Activated effector memory CD4-positive, alpha-beta T cell treated with anti-CD3 and anti-CD28 coated beads, Interleukin-2, amount 50 U/mL, for 16 hours (primary cell): Measurements from ENCODE around the gene CFAP20DC.
"Not testable (repeated sequence)": the region's sequence is repeated elsewhere in the genome, so short reads cannot be mapped to it uniquely, and the experiment has no call there.

Source experiments
- DNase-seq: peaks from one replicate; pipeline ENCODE4 v3.0.0-alpha.2; 2020

The CFAP20DC gene

DNA sequence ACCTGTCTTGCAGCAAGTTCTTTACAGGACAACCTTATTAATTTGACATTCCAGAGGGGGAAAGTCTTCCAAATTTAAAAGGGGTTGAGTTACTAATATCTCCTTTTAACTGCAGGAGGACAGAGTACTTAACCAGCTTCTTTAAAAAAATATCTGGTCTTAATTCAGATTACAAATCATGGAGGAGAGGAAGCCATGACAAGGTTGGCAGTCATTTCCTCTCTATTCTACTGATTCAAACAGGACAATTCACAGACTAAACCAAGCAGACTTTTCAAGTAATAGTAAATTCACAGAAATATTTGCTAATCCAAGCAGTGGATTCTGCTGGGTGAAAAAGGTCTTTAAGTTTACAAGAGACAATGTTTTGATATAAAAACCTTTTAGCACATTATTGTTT lies 185.3 kb downstream of the CFAP20DC start:
- DNase-seq, result no peak

DNA sequence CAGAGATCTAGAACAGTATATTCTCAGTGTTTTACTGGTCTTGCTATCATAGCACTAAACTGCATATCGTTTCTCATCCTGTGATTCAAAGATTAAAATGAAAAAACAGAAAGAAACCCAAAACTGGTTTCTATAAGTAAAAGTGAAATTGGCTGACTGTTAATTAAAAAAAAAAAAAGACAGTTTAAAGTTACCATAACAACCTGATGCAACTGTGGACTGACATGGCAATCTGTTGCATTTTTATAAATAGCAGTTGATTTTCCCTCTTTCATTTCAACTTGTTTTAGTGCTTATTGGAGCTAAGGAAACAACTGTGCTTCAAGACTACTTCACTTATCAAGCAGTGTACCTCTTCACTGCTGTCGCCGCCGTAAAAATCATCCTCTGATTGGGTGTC lies 186.6 kb downstream of the CFAP20DC start:
- no peak for DNase-seq

DNA sequence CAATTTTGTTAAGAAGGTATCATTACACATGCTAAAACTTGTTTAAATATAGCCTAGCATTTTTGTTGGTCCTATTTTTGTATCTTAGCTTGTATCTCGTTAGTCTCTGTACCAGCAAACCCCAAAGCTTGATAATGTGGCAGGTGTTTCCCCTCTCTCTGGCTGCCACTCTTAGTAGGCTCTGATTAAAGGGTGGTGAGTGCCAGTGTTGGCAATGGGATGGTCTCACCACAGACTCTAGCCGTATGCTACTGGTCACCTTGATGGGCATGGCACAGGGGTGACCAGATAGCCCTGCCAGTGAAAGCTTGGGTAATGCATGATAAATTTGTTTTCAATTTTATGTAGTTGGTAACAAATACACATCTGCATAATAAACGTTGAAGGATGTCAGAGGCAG lies 188.3 kb downstream of the CFAP20DC start:
- DNase-seq, result no peak

DNA sequence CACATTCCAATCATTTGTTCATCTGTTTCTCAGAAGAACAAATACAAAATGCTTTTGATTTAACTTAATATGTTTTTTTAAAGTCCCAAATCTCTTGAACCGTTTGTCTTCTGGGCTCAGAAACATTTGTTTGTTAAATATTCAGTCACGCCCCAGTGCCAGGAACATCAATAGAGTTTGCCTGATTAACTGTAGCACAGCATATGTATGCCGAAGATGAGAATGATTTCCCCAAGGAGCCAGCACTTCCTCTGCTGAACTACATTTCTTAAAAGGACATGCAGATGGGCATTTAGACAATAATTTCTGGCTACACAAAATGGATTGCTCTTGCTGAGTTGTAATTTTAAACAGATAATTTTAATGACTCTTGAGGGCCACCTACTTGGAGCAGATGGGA lies 191.7 kb downstream of the CFAP20DC start:
- no peak for DNase-seq

DNA sequence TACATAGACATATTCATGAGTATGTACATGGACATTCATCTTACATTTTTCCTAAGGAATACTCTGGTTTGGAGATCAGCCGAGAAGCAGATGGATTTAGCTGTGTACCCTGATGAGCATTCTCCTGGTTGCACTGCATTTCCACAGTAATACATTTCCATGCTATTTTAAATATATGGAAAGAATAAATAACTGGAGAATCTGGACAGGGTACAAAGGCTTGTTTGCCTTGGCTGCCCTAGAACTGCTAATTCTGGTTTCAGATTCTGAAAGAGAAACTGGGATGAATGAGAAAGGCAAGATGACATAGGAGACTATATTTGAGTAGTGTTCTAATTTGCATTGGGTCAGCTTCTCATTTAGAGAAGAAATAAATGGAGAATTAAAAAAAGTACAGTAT lies 192.4 kb downstream of the CFAP20DC start:
- DNase-seq, result no peak

DNA sequence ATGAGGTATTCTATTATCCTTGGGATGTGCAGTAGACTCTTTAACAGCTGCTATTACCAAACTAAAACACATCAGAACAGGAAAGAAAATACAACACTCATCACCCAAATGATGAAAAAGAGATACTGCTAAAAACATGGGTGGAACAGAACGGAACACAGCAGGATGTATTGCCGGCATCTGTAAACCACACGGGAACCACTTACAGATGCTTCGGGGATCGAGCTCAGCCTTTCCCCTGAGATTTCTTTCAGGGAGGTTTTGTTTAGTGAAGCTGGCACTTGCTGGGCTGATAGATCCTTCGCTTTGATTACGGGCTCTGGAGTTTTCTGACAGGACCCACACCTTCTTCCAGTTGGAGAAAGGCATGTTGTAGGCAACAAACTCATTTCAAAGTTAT lies 201.0 kb downstream of the CFAP20DC start:
- no peak for DNase-seq

DNA sequence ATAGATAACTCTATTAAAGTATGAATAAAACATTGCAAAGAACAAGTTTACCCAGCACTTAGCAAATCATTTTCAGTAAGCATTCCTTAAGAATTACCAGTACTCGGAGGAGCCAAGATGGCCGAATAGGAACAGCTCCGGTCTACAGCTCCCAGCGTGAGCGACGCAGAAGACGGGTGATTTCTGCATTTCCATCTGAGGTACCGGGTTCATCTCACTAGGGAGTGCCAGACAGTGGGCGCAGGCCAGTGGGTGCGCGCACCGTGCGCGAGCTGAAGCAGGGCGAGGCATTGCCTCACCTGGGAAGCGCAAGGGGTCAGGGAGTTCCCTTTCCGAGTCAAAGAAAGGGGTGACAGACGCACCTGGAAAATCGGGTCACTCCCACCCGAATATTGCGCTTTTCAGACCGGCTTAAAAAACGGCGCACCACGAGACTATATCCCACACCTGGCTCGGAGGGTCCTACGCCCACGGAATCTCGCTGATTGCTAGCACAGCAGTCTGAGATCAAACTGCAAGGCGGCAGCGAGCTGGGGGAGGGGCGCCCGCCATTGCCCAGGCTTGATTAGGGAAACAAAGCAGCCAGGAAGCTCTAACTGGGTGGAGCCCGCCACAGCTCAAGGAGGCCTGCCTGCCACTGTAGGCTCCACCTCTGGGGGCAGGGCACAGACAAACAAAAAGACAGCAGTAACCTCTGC lies 207.6 kb downstream of the CFAP20DC start:
- not testable (repeated sequence) for DNase-seq

DNA sequence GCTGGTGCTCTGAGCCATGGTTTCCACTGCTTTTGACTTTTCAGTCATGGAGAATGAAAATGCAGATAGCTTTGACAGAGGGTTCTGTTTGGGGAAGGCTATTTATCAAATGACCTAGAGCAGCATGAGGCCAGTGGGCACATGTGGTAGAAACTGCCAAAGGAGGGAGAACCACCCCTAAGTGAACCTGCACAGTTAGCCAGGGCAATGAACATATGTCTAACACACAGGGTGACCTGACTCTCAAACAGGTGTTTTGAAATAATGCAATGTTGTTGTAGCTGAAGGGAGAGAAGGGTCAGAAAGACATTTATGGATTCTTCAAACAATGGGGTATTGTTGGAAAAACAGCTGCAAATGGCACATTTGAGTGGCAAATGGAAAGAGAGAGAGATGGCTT lies 208.9 kb downstream of the CFAP20DC start:
- no peak for DNase-seq

DNA sequence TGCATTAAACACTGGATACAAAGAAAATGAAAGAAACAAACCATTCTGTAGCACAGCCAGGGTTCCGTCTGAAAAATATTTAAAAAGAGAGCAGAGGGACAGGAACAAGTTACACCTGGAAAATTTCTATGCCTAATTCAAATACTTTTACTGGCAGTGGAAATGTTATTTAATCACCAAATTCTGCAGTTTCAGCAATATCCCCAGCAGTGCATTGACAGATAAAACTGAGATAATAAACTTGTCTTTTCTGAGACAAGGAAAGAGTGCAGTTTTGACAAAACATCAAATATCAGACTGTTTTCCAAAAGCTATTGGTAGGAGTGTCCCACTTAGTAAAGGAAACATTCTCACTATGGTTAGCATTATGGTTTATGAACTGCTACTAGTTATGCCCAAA lies 209.9 kb downstream of the CFAP20DC start:
- no peak for DNase-seq

DNA sequence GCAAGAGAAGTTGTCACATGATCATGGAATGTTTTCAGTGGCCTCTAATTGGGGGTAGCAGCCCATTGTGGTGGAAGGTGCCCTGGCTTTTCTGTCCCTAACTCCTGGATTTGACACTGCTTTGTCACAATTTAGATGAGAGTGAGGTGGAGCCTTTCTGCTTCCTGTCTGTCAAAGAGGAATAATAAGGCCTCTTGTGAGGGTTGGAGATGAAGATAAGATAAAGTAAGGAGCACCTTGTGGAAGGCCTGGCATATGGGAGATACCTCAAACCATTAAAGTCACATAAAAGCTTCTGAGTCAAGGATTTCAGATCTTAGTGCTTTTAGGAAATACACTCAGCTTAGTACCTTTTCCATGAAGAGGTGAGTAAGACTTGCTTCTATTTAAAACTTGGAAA lies 210.6 kb downstream of the CFAP20DC start:
- DNase-seq, result no peak

DNA sequence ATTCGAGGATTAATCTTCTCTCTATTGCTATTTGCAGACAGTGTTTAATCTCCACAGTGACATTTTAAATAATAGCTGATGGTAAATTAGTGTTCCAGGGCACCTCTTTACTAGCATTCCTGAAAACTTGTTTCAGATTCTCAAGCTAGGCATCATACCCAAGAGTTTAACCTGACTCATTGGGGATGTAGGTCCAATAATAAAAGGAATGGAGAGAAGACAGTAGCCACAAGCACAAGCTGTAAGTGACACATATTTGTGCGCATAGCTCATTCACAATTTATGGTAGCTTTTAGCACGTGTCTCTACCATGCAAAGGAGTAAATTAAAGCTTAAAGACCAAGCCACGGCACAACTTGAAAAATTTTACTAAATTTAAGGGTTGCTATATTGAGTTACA lies 212.0 kb downstream of the CFAP20DC start:
- DNase-seq, result no peak

DNA sequence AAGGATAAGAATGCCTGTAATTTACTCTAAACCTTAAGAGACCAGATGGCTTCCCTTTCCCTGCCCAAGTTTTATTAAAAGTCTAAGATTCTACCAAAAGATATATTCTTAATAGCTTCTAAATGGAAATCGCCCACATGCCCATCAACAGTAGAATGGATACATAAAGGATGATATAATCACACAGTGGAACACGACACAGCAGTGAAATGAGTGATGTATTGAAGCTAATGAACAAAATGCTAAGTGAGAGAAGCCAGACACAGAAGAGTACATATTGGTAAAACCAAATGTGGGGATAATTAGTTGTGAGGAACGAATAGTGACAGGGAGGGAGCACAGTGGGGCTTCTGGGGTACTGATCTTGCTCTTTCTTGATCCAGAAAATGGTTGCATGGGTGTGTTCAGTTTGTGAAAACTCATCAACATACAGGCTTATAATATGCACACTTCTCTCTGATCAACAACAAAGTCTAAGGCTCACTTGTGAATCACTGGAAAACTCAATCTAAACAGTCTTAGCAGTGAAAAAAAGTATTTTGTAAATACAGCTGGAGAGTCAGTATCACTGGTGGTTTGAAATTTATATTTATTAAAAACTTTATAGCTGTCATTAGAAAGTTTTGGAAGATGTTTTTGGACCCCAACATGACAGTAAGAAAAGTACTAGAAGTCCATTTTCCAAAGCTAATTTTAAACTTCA lies 212.5 kb downstream of the CFAP20DC start:
- no peak for DNase-seq

DNA sequence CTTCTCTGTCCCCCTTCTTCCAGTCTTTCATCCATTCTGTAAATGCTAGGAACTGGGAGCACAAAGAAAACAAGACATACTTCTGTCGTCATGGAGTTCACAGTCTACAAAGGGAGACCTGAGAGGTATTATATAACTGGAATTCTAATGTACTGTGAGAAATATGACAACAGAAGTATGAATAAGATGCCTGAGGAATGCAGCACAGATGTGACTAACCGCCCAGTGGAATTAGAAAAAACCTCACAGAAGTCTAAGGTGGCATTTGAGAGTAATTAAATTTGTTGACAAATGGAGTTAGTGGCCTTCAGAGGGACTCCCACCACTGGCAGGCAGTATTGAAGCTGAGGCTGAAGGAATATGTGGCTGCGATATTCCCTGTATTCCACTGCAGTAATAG lies 214.7 kb downstream of the CFAP20DC start:
- no peak for DNase-seq

DNA sequence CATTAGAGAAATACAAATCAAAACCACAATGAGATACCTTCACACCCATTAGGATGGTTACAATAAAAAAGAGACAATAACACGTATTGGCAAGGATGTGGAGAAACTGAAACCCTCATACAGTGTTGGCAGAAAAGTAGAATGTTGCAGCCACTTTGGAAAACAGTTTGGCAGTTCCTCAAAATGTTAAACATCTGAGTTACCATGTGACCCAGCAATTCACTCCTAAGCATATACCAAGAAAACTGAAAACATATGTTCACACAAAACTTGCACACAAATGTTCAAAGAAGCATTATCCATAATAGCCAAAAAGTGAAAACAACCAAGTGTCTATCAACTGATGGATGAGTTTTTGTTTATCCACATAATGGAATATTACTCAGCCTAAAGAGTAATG lies 216.3 kb downstream of the CFAP20DC start:
- DNase-seq, result no peak

DNA sequence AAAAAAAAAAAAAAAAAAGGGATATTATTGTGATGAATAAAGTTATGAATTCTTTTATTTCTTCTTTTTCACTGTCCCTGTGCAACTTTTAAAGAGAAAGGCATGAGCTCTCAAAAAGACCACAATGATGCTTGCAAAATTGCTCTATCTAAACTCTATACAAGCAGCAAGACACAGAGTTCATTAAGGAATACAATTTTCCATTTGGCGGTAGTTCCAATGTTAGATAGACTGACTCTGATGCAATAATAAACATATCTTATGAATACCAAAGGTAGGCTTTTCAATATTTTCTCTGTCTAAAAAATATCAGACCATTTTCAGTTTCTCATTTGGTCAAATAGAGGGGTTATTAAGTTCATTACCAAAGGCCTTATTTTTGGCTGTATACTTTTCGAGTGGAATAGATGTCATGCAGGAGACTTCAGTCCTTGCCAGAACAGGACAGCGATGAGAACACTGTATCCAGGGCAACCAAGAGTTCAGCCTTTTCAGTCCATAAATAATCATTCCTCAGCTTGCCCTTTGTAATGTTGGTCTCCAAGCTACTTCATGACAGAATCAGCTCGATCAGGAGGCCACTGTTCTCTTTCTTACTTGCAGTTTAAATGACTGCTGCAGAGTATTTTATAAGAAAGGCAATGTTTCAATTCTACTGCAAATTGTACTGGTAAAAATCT lies 220.4 kb downstream of the CFAP20DC start:
- DNase-seq, result no peak

DNA sequence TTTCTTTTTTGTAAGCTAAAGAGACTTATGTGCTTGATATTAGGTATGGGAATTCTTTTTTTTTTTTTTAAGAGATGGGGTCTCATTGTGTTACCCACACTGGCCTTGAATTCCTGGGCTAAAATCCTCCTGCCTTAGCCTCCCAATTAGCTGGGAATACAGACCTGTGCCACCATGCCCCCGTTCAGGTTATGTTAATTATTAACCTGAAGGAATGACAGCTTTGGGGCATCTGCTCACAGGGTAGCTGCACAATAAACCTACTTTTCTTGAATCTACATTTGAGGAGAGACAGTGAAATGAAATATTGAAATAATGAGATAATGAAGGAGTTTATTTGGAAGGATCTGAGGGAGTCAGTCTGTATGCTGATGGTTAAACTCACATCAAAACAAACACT lies 225.0 kb downstream of the CFAP20DC start:
- DNase-seq, result no peak

DNA sequence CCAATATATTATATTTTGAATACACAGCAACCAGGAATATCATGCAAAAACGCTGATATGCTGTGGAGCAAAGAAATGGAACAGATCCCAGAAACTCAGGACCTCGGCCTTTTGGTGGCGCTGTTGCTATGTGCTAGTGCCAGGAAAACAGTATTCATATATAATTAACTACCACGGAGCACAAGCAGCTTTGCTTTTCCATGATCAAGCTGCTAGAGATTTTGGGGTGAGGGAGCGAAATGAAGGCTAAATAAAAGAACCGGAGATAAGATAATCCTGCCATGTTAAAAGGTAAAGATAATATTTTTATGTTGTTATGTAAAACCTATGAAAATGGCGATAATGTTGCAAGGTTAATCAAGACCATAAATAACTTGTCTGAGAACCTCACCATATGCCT lies 225.5 kb downstream of the CFAP20DC start:
- DNase-seq, result no peak

DNA sequence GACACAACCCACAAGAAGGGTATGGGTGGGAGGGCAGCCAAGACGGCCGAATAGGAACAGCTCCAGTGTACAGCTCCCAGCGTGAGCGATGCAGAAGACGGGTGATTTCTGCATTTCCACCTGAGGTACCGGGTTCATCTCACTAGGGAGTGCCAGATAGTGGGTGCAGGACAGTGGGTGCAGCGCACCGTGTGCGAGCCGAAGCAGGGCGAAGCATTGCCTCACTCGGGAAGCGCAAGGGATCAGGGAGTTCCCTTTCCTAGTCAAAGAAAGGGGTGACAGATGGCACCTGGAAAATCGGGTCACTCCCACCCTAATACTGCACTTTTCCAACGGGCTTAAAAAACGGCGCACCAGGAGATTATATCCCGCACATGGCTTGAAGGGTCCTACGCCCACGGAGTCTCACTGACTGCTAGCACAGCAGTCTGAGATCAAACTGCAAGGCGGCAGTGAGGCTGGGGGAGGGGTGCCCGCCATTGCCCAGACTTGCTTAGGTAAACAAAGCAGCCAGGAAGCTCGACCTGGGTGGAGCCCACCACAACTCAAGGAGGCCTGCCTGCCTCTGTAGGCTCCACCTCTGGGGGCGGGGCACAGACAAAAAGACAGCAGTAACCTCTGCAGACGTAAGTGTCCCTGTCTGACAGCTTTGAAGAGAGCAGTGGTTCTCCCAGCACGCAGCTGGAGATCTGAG lies 243.1 kb downstream of the CFAP20DC start:
- DNase-seq, result not testable (repeated sequence)

DNA sequence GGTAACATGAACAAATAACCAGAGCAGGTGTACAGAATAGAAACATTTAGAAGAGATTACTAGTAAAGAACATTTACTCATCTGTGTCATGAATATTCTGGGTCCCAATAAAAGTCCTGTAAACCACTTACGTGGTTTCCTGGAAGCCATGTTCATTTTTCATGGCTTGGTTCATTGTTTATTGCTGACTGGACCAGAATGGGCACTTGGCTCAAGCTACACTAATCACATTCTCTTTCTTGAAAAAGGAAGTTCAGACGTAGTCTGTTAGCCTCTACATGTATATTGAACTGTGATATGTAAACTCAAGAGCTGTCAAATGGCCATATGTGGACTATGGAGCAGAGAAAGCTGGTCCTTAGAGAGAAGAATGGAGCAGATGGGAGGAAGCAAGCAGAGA lies 244.9 kb downstream of the CFAP20DC start:
- DNase-seq, result no peak

DNA sequence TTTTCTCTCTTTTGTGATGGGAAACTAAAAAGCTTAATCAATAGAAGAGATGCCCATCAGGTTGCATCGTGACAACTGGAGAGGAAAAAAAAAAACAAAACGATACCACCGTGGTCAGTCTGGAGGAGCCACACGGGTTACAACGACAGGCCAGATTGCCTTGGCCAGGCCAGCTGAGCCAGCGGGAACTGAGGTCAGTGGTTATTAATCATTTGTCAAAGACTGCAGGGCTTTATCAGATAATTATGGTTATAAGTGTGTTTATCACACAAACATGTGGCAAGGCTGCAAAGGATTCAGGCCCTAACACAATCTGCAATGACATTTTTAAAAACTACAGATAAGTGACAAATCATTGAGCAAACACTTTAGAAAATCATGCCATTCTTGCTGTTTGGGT lies 248.3 kb downstream of the CFAP20DC start:
- no peak for DNase-seq

DNA sequence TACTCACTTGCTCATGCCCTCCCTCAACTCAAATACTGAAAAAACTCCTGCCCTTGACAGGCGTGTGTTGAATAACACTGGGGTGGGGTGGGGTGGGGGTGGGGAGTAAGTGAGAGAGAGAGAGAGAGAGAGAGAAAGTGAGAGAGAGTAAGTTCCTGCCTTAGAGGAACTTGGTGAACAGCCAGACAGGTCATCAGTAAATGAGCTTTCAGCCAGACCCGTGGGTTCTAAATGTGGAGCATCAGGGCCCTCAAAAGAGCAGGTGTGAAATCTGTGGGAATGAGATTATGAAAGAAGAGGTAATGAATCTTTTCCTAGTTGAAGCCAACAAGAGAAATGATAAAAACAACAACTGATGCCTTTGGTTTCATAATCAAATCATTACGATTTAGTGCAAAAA lies 248.9 kb downstream of the CFAP20DC start:
- no peak for DNase-seq

DNA sequence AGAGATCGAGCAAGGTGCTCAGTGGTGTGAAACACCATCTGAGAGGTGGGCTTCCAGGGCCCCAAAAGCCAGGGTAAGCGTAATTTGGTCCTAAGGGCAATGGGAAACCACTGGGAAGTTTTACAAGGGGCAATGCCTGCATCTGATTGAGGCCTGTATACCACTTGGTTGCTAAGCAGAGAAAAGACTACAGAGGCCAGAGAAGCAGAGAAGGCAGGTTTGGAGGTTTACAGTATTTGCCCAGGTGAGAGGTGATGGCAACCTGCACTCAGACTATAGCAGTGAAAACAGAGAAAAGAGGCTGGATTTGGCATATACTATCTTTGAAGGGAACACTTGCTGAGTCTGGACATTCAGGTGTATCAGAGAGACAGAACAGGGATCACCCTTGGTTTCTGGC lies 249.8 kb downstream of the CFAP20DC start:
- no peak for DNase-seq

DNA sequence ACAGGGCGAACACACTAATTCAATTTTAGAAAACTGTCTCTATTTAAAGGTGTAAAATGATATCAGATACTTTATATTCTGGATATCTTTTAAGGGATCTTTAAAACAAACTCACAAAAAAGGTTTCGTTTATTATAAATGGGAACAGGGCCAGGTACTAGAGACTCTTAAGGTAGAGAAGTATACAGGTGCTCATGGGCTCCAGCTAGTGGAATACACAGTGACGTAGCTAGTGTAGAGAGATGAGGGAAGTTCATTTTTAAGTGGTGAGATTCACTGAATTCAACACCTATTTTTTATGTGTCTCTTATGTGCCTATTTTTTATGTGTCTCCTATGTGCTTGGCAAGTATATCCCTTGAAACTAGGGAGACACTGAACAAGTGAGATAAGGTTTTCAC lies 250.6 kb downstream of the CFAP20DC start:
- no peak for DNase-seq

DNA sequence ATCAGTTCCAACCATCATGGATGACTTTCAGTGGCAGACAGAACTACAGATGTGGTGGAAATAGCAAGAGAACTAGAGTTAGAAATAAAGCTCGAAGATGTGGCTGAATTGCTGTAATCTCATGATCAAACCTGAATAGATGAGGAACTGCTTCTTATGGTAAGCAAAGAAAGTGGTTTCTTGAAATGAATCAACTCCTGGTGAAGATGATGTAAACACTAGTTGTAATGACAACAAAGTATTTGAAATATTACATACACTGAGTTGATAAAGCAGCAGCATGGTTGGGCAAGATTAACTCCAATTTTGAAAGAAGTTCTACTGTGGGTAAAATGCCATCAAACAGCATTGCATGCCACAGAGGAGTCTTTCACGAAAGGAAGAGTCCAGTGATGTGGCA lies 251.5 kb downstream of the CFAP20DC start:
- no peak for DNase-seq
